Measurements from ENCODE around the gene CA10.

CA10 gene

DNA sequence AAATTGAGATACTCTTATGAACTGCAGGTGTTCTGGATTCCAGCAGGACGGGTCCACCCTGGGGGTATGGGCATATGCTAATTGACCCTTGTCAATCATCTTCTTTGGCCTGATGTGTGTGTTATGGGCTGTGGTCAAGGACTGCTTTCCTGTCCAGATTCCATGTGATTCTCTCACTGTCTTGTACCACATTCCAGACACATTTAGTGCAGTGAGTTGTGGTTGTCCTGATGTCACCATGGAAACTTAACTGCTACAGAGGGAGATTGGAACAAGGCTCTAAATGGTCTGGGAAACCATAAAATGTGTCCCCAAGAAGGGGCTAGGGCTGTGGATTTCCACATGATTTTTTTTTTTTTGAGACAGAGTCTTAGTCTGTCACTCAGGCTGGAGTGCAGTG is 530.7 kb downstream of the CA10 start:
- no CpG with 5 or more reads among the region's 1 CpG for WGBS, 2 donors (ENCODE audit: extremely low coverage in 2 of 2, insufficient read length in 2 of 2, insufficient replicate concordance in 1 of 2)
- no peak for DNase-seq (ENCODE audit: low spot score)

DNA sequence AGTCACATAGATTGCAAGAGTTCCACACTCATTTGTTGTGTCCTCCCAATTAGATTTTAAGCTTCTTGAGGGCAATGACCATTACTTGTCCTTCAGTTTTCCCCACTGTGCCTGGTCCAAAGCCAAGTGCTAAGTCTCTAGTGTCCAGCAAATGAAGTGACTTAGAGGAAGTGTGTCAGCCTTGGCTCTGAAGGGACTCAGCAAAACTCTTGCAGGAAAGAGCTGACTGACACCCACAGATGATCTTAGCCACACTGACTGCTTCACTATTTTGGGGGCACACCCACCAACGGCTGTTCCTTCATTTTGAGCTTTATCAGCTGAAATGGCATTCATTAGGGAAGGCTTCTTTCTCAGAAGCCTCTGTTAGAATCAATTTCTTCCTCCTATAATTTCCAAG is 540.0 kb downstream of the CA10 start:
- no peaks in the 10 kb centered on the region for H3K36me3 ChIP-seq (replicated peaks in 1 of 2; ENCODE audit: control insufficient read depth in 2 of 2, insufficient read depth in 2 of 2, low read length in 2 of 2)
- H3K9me3 ChIP-seq (replicated peaks in 1 of 2; ENCODE audit: control insufficient read depth in 2 of 2, insufficient read depth in 1 of 2, low read depth in 1 of 2, low read length in 2 of 2), result no peaks in the 10 kb centered on the region
- no peak overlapping the region for H2BK12ac ChIP-seq (ENCODE audit: low read length)
- no peak overlapping the region for H3K23ac ChIP-seq (ENCODE audit: low read depth, low read length, poor library complexity)
- no peak overlapping the region for H2AK5ac ChIP-seq (ENCODE audit: low read depth, low read length)
- H2BK120ac ChIP-seq (ENCODE audit: low read depth, low read length), result no peak overlapping the region
- H3K9ac ChIP-seq (ENCODE audit: low read depth, low read length, poor library complexity), result no peak overlapping the region
- no peaks in the 10 kb centered on the region for H3K4me1 ChIP-seq (ENCODE audit: control insufficient read depth in 2 of 2, insufficient read depth in 1 of 2, low read depth in 1 of 2, low read length in 2 of 2)
- no peaks in the 10 kb centered on the region for H3K79me1 ChIP-seq (ENCODE audit: low read depth, low read length)
- H3K4me3 ChIP-seq (ENCODE audit: low read length in 2 of 2), result no peak overlapping the region
- no peak overlapping the region for H4K91ac ChIP-seq (ENCODE audit: low read depth, low read length, poor library complexity)
- no peak overlapping the region for H2AFZ ChIP-seq (ENCODE audit: low read length)
- H2BK15ac ChIP-seq (ENCODE audit: low read length), result no peak overlapping the region
- H4K8ac ChIP-seq (ENCODE audit: low read depth, low read length), result no peak overlapping the region
- WGBS, 2 donors (ENCODE audit: extremely low coverage in 2 of 2, insufficient read length in 2 of 2, insufficient replicate concordance in 1 of 2), result no CpG with 5 or more reads among the region's 1 CpG
- H3K27me3 ChIP-seq (ENCODE audit: control insufficient read depth in 3 of 3, insufficient read depth in 3 of 3, low read depth in 1 of 3, low read length in 3 of 3), result no peaks in the 10 kb centered on the region
- DNase-seq (ENCODE audit: low spot score), result no peak
- H3K4me2 ChIP-seq (ENCODE audit: insufficient read depth, low read length, poor library complexity, severe bottlenecking), result no peak overlapping the region
- H2BK5ac ChIP-seq (ENCODE audit: low read length), result no peak overlapping the region
- H3K4ac ChIP-seq (ENCODE audit: low read length), result no peak overlapping the region
- no peak overlapping the region for H3K14ac ChIP-seq (ENCODE audit: low read length)
- no peak overlapping the region for H3K27ac ChIP-seq (replicated peaks; ENCODE audit: low read length)
- H3K18ac ChIP-seq (ENCODE audit: low read length), result no peak overlapping the region

More for the DNA sequence above, 530.7 kb downstream of the CA10 start:
- Histone ChIP-seq H3K14ac (ENCODE audit: low read length) (no peak overlapping the region), H4K8ac (ENCODE audit: low read depth, low read length) (no peak overlapping the region), H3K79me1 (ENCODE audit: low read depth, low read length) (no peaks in the 10 kb centered on the region), H3K9me3 (replicated peaks in 1 of 2; ENCODE audit: control insufficient read depth in 2 of 2, insufficient read depth in 1 of 2, low read depth in 1 of 2, low read length in 2 of 2) (no peaks in the 10 kb centered on the region), H2AFZ (ENCODE audit: low read length) (no peak overlapping the region), H3K4me1 (ENCODE audit: control insufficient read depth in 2 of 2, insufficient read depth in 1 of 2, low read depth in 1 of 2, low read length in 2 of 2) (peaks cover 0 to 2% of the 10 kb centered on the region in 2 donors), H3K4me3 (ENCODE audit: low read length in 2 of 2) (no peak overlapping the region), H3K23ac (ENCODE audit: low read depth, low read length, poor library complexity) (no peak overlapping the region), H3K27ac (replicated peaks; ENCODE audit: low read length) (no peak overlapping the region), H3K18ac (ENCODE audit: low read length) (no peak overlapping the region), H2BK120ac (ENCODE audit: low read depth, low read length) (no peak overlapping the region), H2BK15ac (ENCODE audit: low read length) (no peak overlapping the region), H3K9ac (ENCODE audit: low read depth, low read length, poor library complexity) (no peak overlapping the region), H3K36me3 (replicated peaks in 1 of 2; ENCODE audit: control insufficient read depth in 2 of 2, insufficient read depth in 2 of 2, low read length in 2 of 2) (no peaks in the 10 kb centered on the region), H3K27me3 (ENCODE audit: control insufficient read depth in 3 of 3, insufficient read depth in 3 of 3, low read depth in 1 of 3, low read length in 3 of 3) (no peaks in the 10 kb centered on the region), H2BK5ac (ENCODE audit: low read length) (no peak overlapping the region), H3K4ac (ENCODE audit: low read length) (no peak overlapping the region), H3K4me2 (ENCODE audit: insufficient read depth, low read length, poor library complexity, severe bottlenecking) (no peak overlapping the region), H2BK12ac (ENCODE audit: low read length) (no peak overlapping the region), H2AK5ac (ENCODE audit: low read depth, low read length) (no peak overlapping the region), H4K91ac (ENCODE audit: low read depth, low read length, poor library complexity) (no peak overlapping the region)

DNA sequence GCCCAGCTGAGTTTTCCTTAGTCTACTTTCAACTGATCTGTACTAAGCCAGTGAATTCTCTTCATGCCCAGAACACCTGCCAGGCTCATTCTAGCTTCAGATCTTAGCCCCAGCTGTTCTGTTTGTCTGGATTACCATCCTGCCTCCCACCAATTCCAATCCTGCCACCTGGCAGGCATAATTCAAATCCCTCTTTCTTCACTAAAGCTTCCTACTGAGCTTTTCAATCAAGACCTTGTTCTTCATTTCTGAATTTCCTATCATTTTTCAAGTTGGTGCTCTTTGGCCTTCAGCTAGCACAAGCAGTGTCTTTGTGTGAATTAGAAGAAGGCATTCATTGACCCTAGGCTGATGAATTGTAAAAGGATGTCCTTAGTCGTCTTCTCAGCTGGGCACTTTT is 540.5 kb downstream of the CA10 start:
- H3K18ac ChIP-seq (ENCODE audit: low read length), result no peak overlapping the region
- H2BK120ac ChIP-seq (ENCODE audit: low read depth, low read length), result no peak overlapping the region
- H3K4ac ChIP-seq (ENCODE audit: low read length), result no peak overlapping the region
- no peak overlapping the region for H2BK5ac ChIP-seq (ENCODE audit: low read length)
- H2BK15ac ChIP-seq (ENCODE audit: low read length), result no peak overlapping the region
- H2AFZ ChIP-seq (ENCODE audit: low read length), result no peak overlapping the region
- H3K27me3 ChIP-seq (ENCODE audit: control insufficient read depth in 3 of 3, insufficient read depth in 3 of 3, low read depth in 1 of 3, low read length in 3 of 3), result no peaks in the 10 kb centered on the region
- no peak for DNase-seq (ENCODE audit: low spot score)
- no peak overlapping the region for H3K27ac ChIP-seq (replicated peaks; ENCODE audit: low read length)
- no peak overlapping the region for H3K14ac ChIP-seq (ENCODE audit: low read length)
- H4K8ac ChIP-seq (ENCODE audit: low read depth, low read length), result no peak overlapping the region
- no peak overlapping the region for H3K4me3 ChIP-seq (ENCODE audit: low read length in 2 of 2)
- WGBS, 2 donors (ENCODE audit: extremely low coverage in 2 of 2, insufficient read length in 2 of 2, insufficient replicate concordance in 1 of 2), result no CpG with 5 or more reads among the region's 1 CpG
- H2AK5ac ChIP-seq (ENCODE audit: low read depth, low read length), result no peak overlapping the region
- no peaks in the 10 kb centered on the region for H3K79me1 ChIP-seq (ENCODE audit: low read depth, low read length)
- H3K23ac ChIP-seq (ENCODE audit: low read depth, low read length, poor library complexity), result no peak overlapping the region
- H2BK12ac ChIP-seq (ENCODE audit: low read length), result no peak overlapping the region
- H3K36me3 ChIP-seq (replicated peaks in 1 of 2; ENCODE audit: control insufficient read depth in 2 of 2, insufficient read depth in 2 of 2, low read length in 2 of 2), result no peaks in the 10 kb centered on the region
- no peaks in the 10 kb centered on the region for H3K4me1 ChIP-seq (ENCODE audit: control insufficient read depth in 2 of 2, insufficient read depth in 1 of 2, low read depth in 1 of 2, low read length in 2 of 2)
- H4K91ac ChIP-seq (ENCODE audit: low read depth, low read length, poor library complexity), result no peak overlapping the region
- no peaks in the 10 kb centered on the region for H3K9me3 ChIP-seq (replicated peaks in 1 of 2; ENCODE audit: control insufficient read depth in 2 of 2, insufficient read depth in 1 of 2, low read depth in 1 of 2, low read length in 2 of 2)
- no peak overlapping the region for H3K9ac ChIP-seq (ENCODE audit: low read depth, low read length, poor library complexity)
- H3K4me2 ChIP-seq (ENCODE audit: insufficient read depth, low read length, poor library complexity, severe bottlenecking), result no peak overlapping the region

DNA sequence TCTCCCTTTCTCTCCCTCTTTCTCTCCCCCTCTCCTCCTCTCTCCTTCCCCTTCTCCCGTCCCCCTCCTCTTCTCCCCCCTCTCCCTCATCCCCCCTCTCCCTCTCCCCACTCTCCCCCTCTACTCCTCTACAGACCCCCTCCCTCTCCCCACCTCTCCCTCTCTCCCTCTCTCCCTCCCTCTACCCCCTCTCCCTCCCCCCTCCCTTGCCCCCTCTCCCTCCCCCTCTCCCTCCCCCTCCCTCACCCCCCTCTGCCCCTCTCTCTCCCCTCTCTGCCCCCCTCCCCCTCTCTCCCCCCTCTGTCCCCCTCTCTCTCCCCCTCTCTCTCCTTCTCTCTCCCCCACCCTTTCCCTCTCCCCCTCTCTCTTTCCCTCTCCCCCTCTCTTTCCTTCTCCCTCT is 545.3 kb downstream of the CA10 start:
- Histone ChIP-seq H2BK120ac (ENCODE audit: low read depth, low read length) (no peak overlapping the region), H3K9ac (ENCODE audit: low read depth, low read length, poor library complexity) (no peak overlapping the region), H3K23ac (ENCODE audit: low read depth, low read length, poor library complexity) (no peak overlapping the region), H2BK5ac (ENCODE audit: low read length) (no peak overlapping the region), H4K91ac (ENCODE audit: low read depth, low read length, poor library complexity) (no peak overlapping the region), H2AK5ac (ENCODE audit: low read depth, low read length) (no peak overlapping the region), H4K8ac (ENCODE audit: low read depth, low read length) (no peak overlapping the region), H3K4me3 (ENCODE audit: low read length in 2 of 2) (no peak overlapping the region), H3K9me3 (replicated peaks in 1 of 2; ENCODE audit: control insufficient read depth in 2 of 2, insufficient read depth in 1 of 2, low read depth in 1 of 2, low read length in 2 of 2) (no peaks in the 10 kb centered on the region), H3K4me2 (ENCODE audit: insufficient read depth, low read length, poor library complexity, severe bottlenecking) (no peak overlapping the region), H3K27ac (replicated peaks; ENCODE audit: low read length) (no peak overlapping the region), H3K14ac (ENCODE audit: low read length) (no peak overlapping the region), H2BK15ac (ENCODE audit: low read length) (no peak overlapping the region), H2AFZ (ENCODE audit: low read length) (no peak overlapping the region), H3K79me1 (ENCODE audit: low read depth, low read length) (no peaks in the 10 kb centered on the region), H3K27me3 (ENCODE audit: control insufficient read depth in 3 of 3, insufficient read depth in 3 of 3, low read depth in 1 of 3, low read length in 3 of 3) (no peaks in the 10 kb centered on the region), H3K36me3 (replicated peaks in 1 of 2; ENCODE audit: control insufficient read depth in 2 of 2, insufficient read depth in 2 of 2, low read length in 2 of 2) (no peaks in the 10 kb centered on the region), H2BK12ac (ENCODE audit: low read length) (no peak overlapping the region), H3K4ac (ENCODE audit: low read length) (no peak overlapping the region), H3K4me1 (ENCODE audit: control insufficient read depth in 2 of 2, insufficient read depth in 1 of 2, low read depth in 1 of 2, low read length in 2 of 2) (peaks cover 0 to 4% of the 10 kb centered on the region in 2 donors), H3K18ac (ENCODE audit: low read length) (no peak overlapping the region)
- no peak for DNase-seq (ENCODE audit: low spot score)
- 100% methylated on average over 1 of the region's 1 CpG; no CpG with 5 or more reads in 1 of the 2 donors for WGBS, 2 donors (ENCODE audit: extremely low coverage in 2 of 2, insufficient read length in 2 of 2, insufficient replicate concordance in 1 of 2)
